Stimulated activated CD8-positive, alpha-beta memory T cell treated with anti-CD3 and anti-CD28 coated beads, Interleukin-15, amount 100 ng/mL, for 1 hour (primary cell): Measurements from ENCODE around the gene SFSWAP.
"Not testable (repeated sequence)": the region's sequence is repeated elsewhere in the genome, so short reads cannot be mapped to it uniquely, and the experiment has no call there.

ENCODE experiments used
- DNase-seq: peaks from one replicate; pipeline ENCODE4 v3.0.0-alpha.2; 2020; ENCODE audit warnings: low read depth

Gene SFSWAP

GRCh38 chr12:131679816-131680215 lies 31.1 kb upstream of the SFSWAP start:
- not testable (repeated sequence) for DNase-seq

DNA sequence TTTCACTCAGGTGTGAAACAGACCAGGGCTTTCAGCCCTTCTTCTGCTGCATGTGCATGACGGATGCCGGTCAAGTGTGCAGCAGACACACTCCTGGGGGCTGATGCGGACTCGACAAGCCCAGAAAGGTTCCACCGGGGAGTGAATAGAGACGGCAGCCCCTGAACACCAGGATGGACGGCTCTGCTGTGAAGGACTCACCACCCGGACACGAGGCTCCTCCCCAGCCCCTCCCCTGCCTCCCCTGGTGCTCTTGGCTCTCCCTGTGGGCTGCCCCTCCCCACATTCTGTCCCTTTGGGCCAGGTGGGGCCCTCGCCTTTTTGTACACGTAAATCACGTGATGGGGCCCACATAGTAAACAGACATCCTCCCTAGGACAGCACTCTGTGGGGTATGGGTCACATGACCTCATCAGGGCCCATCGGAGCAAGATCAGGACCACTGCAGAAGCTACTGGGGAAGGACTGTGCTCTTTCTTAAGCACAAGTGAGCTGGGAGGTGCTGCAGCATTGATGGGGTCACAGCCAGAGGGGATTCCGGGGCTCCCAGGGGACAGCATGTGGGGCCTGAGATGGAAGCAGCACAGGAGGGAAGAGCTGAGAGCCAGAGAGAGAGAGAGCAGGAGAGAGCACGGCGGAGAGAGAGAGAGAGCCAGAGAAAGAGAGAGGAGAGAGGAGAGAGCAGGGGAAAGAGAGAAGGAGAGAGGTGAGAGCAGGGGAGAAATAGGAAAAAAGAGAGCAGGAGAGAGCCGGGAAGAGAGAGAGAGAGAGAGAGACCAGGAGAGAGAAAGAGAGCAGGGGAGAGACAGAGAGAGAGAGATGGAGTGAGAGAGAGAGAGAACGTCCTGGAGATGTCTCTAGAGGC lies 30.3 kb upstream of the SFSWAP start:
- not testable (repeated sequence) for DNase-seq

DNA sequence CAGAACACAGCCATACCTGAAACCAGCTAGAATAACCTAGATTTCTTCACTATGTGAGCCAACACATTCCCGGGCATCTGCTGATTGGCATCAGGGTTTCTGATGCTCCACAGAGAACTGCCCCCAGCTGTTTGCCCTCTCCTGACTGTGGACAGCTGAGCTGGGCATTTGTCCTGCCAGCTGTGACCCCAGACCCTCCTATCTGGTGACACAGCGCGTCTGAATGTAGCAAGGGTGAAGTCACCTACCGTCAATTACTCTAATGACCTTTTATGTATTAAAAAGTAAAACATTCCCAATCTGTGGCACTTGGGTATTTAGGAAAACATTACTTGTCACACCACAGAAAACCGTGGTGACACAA lies 29.7 kb upstream of the SFSWAP start:
- no peak for DNase-seq

DNA sequence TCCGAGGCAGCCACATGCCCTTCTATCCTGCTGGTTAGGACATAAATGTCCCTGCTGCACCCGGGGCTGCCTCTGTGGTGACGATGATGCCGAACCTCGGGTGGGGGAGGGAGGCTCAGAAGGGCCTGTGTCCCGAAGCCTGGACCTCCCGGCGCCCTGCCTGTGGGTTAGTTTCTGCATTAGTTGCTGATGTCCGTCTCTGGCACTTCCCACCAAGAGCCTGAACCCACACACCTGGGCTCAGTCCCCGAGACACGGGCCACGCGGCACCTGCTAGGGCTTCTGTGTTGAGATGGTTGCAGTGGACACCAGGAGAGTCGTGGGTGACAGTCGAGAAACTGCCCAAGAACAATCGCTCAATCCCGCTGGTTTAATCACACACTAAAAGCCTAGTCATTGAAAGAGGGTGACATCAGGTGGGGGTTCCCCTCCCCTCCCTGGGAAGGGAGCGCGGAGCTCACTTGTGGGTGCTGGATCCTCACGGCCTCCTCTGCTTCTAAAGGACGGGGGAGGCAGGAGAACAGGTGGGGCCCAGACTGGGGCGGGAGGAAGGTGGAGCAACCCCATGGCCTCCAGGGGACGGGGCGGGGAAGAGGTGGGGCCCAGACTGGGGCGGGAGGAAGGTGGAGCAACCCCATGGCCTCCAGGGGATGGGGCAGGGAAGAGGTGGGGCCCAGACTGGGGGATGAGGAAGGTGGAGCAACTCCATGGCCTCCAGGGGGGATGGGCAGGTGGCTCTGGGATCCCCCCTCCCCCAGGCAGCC lies 29.0 kb upstream of the SFSWAP start:
- DNase-seq, result not testable (repeated sequence)

DNA sequence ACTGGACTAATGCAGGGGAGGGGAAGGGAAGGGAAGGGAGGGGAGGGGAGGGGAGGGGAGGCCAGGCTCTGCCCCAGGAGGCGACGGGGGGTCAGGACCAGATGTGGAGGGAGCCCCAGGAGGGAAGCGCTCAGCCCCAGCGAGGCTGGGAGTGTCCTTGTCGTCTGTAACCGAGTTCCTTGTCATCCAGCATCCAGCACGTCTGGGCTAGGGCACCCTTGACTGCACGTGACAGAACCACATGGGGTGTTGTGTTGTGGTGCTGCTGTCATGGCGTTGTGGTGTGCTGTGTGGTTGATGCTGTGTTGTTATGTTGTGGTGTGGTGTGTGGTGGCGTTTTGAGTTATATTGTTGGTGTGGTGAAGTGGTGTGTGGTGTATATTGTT lies 28.4 kb upstream of the SFSWAP start:
- no peak for DNase-seq

DNA sequence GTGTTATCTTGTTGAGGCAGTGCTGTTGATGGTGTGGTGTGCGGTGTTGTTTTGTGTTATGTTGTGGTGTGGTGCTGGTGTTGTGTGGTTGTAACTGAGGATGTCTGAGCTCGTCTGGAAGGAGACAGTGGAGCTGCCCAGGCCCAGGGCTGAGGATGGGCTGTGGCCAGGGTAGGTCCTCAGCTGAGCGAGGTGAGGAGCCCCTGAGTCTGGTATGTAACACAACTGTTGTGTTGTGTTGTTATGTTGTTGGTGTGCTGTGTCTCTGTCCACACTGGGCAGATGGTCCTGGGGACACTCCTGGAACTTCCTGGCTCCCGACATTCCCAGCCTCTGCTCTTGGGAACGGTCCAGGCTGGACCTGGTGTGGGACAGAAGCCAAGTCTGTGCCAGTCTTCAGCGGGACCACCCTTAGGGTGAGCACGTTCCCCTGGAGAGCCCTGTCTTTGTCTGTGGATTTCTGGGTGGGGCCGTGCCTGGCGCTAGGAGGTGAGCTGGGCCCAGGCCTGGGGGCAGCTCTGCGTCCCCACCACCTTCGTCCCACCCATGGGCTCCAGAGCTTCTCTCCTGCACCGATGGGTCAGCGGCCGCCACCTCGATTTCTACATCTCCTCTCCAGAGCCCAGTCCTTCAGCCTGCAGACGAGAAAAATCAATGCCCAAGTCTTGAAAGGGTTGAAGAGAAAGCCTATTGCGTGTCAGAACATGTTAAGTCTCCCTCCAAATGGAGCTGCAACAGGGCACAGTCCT lies 27.4 kb upstream of the SFSWAP start:
- DNase-seq, result no peak

- no peak for DNase-seq
These were observed 26.7 kb upstream of the SFSWAP start for GRCh38 chr12:131684015-131684725.

DNA sequence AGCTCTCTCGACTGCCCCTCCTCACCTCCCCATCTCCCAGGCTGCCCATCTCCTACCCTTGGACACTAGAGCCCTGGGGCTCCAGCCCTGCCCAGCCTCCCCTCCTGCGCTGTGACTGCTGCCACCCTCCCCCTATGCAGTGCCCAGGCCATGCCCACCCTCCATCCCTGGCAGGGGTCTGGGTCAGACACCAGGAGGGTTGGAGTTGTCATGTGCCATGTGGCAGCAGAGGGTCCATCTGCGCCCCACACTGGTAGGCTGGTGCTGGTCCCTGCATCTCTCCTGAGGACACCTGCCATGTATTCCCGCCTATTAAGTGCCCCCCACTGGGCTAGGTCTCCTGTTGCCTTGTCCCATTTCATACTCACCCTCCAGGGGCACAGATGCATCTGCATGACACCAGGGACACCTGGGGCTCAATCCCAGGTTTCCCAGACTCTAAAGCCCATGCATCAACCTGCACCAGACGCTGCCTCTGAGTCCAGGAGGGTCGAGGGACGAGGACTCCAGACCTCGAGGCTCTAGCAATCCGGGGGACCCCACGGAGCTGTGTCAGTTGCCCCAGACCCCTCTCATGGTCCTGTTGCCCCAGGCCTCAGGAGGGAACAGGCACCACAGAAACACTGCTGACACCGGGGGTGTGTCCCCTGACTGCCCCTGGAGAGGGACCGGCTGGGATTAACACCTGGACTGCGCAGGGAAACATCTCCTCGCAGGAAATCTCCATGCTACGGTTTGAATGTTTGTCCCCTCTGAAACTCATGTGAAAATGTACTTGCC lies 23.4 kb upstream of the SFSWAP start:
- DNase-seq, result no peak

- no peak for DNase-seq
These were observed 22.6 kb upstream of the SFSWAP start for GRCh38 chr12:131688131-131688844.

GRCh38 chr12:131688845-131689154 lies 22.1 kb upstream of the SFSWAP start:
- no peak for DNase-seq

- DNase-seq, result no peak
These were observed 20.6 kb upstream of the SFSWAP start for GRCh38 chr12:131690320-131690719.

DNA sequence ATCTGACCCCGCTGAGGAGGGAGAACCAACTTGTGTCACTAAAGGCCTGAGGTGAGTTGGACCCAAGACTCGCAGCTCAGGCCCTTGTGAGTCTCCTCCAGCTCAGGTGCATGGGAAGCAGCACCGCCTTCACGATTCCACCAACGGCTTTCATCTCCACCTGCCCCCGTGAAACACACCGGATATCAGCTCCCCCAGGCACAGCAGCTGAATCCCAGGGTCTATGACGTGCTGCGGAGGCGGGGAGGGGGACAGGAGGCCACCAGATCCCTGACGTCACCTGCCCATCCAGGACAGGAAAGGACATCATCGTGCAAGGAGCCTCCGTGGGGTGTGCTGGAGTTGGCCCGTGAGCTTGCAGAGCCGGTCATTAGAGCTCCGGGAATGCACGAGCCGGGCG lies 18.5 kb upstream of the SFSWAP start:
- DNase-seq, result no peak

DNA sequence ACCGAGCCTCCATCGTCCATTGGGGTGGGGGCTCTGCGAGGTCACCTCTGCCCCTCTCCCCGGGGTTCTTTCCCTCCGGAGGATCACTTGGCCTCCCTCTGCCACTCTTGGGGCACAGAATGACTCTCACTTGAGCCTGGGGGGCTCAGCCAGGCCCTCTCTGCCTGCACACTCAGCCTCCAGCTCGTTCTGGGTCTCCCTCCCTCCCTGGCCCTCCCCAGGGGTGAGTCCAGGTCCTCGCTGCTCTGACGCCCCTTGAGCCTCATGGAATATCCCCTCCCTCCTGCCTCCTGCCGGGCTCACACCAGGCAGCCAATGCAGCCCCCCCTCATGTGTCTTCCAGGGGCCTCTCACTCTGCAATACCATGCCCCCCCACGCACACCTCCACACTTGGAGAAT lies 17.7 kb upstream of the SFSWAP start:
- DNase-seq, result no peak

GRCh38 chr12:131694116-131694838 lies 16.6 kb upstream of the SFSWAP start:
- no peak for DNase-seq

DNA sequence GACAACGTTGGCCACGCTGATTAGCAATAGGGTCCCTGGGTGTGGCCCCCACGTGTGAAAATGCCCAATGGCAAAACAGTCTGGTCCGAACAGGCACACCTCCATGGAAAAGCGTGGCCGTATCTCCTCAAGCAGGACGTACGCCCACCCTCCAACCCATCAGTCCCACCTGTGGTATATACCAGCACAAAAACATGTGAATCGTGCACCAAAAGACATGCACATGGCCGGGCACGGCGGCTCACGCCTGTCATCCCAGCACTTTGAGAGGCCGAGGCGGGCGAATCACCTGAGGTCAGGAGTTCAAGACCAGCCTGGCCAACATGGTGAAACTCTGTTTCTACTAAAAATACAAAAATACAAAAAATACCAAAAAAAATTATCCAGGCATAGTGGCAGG lies 14.9 kb upstream of the SFSWAP start:
- DNase-seq, result no peak

DNA sequence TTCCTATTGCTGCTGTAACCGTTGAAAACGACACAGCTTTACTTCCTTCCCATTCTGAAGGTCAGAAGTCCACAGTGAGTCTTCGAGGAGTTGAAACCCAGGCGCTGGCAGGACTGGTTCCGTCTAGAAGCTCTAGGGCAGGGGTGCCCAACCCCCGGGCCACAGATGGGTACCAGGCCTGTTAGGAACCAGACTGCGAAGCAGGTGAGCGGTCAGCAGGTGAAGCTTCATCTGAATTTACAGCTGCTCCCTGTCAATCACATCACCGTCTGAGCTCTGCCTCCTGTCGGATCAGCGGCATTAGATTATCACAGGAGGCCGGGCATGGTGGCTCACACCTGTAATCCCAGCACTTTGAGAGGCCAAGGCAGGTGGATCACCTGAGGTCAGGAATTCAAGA lies 12.6 kb upstream of the SFSWAP start:
- no peak for DNase-seq

DNA sequence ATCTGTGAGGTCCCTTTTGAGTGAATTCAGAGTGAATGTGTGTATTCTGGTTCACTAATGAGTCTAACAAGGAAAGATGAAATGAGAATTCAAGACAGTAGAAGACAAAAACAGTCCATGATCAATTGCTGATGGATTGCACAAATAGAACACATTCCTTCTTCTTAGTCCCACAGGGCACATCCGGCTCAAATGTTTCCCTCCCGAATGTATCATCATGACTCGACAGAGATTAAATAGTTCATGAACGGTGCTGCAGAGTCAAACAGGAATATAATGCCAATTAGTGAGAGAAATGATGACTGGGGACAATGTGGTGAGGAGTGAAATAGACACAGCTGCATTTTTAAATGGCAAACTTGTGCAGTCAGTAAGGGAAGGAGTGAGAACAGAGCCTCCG lies 11.5 kb upstream of the SFSWAP start:
- DNase-seq, result no peak

GRCh38 chr12:131700271-131700670 lies 10.6 kb upstream of the SFSWAP start:
- no peak for DNase-seq

DNA sequence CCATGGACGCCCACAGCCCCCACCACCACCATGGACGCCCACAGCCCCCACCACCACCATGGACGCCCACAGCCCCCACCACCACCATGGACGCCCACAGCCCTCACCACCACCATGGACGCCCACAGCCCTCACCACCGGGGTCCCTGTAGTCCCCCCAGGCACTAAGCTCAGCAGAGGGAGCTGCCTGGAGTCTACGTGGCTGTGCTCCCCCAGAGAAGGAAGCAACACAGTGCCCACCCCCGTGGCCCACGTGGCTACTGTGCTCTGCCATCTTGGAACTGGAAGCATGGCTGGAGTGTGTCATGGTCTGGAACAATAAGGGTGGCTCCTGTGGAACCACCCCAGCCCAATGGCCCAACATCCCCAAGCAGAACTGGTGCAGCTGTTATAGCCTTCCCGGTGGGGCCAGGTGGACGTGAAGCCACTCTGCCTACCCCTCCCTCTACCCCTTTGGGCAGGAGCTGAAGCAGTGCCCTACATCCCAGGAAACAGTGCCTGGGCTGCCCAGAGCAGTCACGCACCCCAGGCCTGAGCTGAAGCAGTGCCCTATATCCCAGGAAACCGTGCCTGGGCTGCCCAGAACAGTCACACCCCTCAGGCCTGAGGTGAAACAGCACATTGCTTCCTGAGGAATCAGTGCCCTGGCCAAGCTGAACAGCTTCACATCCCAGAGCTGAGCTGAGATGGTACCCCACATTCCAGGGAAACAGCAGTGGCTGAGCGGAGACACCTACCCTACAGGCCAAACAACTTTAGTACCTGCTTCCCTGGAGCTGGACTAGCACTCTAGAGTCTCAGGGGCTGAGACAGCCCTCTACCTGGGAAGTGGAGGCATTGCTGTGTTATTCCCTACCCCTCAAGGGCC lies 9.0 kb upstream of the SFSWAP start:
- DNase-seq, result no peak
